T-helper 1 cell treated with Interleukin-12 subunit alpha and Interleukin-12 subunit beta and Interleukin-4 antibody, amounts not matched to agents 30 ng/mL and 1 ng/mL, for 36 hours (primary cell): ENCODE results near the gene PMM1. TPM values are rescaled to one million over a fixed set of nuclear protein-coding genes. Genes with fewer than 3 reads are reported as not detected.
"Not testable (repeated sequence)": the region's sequence is repeated elsewhere in the genome, so short reads cannot be mapped to it uniquely, and the experiment has no call there.

Experiments used
- intact Hi-C: fragments of 100-400 bp; cut with micrococcal nuclease; formaldehyde crosslinking; loops from one replicate; pipeline ENCODE4 v1.15.1; 2024
- total RNA-seq: library from RNA; stranded (reverse); gene quantifications from 2 replicates; pipeline ENCODE4 v1.2.3, GENCODE V29; 2022

PMM1 gene
- total RNA-seq, 1 donor from 2014 or later: 26.7 TPM

DNA sequence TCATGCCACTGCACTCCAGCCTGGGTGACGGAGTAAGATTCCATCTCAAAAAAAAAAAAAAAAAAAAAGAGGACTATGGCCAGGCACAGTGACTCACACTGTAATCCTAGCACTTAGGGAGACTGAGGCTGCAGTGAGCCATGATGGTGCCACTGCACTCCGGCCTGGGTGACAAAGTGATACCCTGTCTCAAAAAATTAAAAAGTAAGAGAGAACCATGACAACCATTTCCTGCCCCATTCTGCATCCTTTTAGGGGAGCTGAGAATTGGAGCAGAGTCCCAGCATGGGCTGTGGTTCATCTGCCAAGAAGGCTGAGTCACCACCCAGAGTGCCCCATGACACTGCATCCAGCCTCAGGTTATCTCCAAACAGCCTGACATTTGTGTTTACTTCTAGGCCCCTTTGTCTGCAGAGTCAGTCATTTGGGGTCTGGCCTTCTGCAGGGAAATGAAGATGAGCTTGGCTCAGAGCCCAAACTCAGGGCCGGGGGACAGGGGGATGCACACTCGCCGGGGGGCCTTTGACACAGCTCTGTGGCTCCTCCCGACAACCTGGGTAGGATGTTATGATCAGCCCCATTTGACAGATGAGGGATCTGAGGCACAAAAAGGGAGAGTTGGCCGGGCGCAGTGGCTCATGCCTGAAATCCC lies 24.1 kb downstream of the PMM1 start:
- intact Hi-C loops: no loop called here

DNA sequence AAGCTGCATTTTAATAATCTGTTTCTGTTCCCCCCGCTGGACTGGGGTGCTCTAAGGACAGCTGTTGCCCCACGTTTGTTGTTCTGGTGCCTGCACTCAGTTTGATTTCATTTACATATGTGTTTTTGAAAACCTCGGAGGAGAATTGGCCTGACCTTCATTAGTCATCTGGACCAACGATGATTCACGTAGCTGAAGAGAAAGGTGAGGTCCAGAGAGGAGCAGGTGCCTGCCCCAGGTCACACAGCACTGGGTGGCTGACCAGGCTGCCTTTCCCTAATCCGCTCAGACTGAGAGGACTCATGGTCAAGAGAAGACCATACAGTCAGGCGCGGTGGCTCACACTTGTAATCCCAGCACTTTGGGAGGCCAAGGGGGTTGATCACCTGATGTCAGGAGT lies 25.1 kb downstream of the PMM1 start:
- intact Hi-C loops: no loop called here

DNA sequence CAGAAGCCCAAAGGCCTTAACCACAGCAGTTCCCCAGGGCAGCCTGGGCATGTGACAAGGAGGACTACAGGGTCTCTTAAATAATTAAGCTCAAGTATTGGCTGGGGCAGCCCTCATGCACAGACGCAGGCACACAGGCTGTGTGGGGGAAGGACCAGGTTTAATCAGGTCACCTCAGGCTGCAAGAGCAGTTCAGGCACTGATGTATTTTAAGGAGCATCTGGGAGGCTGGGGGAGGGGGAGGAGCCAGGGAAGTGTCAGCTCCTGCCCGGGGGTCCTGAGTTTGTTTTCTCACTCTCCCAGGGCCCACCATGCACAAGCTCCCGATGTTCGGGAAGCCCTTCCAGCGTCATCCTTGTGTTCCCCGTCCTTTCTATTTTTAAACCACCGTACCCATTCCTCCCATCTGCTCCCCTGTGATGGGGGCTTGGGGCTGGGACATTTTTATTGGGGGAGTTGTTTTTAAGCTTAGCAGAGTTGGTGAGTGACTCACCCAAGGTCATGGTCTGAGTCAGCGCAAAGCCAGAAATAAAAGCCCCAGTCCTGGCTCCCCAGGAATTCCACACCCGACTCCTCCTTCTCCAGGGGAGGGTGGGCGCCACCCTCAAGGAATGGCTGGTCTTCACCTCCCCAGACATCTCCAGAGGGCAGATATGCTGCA lies 26.5 kb downstream of the PMM1 start:
- intact Hi-C loops: no loop called here

DNA sequence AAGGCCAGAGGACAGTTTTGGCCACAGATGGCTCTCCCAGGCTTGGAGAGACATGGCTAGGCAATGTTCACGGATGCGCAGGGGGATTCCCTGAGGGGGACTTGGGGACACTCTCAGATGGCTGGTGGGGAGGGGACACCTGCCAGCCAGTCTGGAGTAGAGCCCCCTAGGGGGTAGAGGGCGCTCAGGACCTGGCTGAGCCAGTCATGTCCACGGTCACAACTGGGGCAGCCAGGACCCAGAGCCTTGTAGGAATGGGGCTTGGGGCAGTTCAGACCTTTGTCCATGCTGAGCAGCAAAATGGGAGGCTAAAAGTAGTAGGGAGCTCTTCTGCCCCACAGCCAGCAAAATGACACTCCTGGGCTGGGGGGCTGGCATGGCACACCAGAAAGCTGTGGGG lies 27.2 kb downstream of the PMM1 start:
- intact Hi-C loops: no loop called here

DNA sequence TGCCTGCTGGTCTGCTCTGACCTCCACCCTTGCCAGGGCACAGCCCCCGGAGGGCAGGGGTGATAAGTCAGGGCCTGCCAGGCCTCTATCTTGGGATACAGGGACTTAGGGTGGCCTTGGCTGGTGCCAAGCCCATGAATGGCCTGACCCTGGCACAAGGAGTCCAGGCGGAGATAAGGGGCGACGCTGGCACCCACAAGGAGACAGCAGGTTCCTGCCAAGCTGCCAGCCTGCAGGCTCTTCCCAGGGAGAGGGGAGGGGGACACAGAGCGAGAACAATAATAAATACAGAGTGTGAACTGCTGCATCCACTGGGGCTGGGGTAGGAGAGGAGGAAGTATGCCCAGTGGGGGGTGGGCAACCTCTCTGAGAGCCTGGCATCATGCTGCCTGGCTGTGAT lies 27.9 kb downstream of the PMM1 start:
- intact Hi-C loops: no loop called here

DNA sequence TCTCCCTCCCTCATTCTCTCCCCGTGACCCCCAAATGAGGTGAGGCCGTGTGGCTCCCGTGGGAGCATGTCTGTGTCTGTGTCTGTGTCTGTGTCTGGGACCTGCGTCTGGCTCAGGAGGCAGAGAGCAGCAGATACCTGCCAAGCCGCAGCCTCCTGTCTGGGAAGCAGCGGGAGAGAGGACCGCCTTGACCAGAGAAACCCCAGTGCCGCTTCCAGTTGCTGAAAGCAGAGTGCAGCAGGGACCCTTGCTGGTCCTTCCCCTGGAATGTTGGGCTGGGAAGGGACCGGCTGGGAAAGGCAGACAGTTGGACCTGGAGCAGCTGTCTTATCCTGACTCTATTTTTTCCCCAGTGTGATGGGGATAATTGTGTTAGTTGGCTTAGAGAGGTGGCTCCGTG lies 28.3 kb downstream of the PMM1 start:
- intact Hi-C loops: no loop called here

DNA sequence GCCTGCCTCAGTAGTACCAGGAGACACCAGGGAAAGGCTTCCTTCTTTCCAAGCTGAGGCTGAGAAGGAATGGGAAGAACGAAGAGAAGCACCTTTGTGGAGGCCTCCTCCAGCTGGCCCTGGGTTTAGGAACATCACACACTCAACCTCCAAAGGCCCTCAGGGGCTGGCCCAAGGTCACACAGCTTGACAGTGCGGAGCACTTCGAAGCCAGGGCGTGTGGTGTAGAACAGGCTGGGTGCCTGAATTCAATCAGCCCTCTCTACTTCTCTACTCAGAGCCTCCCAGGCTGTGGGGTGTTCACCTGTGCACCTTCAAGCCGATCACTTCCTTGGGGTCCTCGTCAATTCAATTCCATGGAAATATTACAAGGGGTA lies 29.6 kb downstream of the PMM1 start:
- intact Hi-C loops: no loop called here

DNA sequence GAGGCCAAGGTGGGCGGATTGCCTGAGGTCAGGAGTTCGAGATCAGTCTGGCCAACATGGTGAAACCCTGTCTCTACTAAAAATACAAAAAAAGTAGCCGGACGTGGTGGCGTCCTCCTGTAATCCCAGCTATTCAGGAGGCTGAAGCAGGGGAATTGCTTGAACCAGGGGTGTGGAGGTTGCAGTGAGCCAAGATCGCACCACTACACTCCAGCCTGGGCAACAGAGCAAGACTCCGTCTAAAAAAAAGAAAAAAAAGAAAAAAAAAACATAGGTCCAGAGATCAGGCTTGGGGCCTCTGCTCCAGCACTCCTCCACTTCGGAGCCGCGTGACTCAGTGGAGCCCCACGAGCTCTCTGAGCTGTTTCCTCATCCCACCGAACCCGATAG lies 31.4 kb downstream of the PMM1 start:
- intact Hi-C loops: not testable (repeated sequence)

DNA sequence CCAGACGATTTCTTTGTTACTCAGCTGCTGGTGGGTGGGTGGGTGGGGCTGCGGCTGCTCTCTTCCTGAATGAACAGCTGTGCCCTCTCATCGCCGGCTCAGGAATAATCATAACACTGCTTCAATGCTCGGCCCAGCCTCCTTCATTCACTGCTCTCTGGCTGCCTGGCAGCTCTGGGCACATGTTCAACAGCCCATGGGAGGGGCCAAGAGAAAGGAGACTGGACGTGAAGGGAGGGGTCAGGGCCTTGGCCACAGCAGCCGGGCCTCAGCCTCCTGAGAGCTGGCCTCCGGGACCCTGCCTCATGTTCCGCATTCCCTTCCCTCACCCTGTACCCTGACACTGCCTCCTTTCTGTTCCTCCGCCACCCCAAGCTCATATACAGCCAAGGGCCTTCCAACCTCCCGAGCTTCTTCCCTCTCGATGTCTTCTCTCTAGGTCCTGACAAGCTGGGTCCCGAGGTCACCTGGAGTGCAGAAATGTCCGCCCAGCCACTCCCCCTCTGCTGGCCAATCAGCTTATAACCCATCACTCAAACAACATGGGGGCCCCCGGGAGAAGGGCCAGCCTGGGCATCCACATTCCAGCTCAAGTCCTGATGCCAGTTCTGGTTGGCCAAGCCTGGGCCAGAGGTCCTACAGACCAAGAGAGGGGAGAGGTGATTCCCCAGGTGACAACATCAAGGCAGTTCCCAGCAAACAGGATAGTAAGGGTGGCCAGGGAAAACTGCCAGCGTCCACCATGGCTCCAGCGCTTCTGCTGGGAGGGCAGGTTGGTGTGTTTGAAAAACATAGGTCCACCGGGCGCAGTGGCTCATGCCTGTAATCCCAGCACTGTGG lies 32.0 kb downstream of the PMM1 start:
- intact Hi-C loops: no loop called here

DNA sequence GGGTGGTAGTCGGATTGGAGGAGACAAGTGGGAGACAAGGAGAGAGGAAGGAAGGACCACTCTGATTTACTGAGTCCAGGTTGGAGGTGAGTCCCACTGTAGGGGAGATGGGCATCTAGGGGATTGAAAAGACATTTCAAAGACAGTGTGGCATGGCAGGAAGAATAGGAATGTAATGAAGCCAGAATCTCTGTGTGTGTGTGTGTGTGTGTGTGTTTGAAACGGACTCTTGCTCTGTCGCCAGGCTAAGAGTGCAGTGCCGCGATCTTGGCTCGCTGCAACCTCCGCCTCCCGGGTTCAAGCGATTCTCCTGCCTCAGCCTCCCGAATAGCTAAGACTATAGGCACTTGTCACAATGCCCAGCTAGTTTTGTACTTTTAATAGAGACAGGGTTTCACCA lies 33.1 kb downstream of the PMM1 start:
- intact Hi-C loops: no loop called here

DNA sequence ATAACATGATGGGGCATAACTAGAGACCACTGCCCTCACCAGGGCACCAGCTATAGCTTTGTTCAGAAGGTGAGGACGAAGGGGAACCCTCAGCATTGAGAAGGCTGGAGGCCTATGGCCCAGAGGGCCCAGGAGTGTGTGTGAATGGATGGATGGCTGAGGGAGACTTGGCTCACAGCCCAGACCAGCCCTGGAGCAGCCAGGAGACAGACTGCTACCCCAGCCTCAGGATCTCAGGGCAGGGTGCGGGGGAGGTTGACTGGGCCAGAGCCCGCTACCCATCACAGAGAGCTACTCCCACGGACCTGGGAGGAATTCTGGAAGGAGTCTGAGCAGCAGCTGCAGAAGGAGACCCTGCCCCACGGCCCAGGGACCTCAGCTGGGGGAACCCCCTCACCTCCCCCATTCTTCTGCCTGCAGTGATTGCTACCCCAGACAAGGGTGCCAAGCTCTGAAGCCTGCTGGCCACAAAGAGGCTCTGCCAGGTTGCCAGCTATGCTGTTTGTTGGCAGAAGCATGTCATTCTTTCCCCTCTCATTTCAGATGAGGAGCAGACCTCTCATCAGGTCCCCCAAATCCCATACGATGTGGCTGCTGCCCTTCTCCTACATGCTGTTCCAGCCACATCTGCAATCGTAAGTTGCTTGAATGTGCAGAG lies 34.2 kb downstream of the PMM1 start:
- intact Hi-C loops: no loop called here

DNA sequence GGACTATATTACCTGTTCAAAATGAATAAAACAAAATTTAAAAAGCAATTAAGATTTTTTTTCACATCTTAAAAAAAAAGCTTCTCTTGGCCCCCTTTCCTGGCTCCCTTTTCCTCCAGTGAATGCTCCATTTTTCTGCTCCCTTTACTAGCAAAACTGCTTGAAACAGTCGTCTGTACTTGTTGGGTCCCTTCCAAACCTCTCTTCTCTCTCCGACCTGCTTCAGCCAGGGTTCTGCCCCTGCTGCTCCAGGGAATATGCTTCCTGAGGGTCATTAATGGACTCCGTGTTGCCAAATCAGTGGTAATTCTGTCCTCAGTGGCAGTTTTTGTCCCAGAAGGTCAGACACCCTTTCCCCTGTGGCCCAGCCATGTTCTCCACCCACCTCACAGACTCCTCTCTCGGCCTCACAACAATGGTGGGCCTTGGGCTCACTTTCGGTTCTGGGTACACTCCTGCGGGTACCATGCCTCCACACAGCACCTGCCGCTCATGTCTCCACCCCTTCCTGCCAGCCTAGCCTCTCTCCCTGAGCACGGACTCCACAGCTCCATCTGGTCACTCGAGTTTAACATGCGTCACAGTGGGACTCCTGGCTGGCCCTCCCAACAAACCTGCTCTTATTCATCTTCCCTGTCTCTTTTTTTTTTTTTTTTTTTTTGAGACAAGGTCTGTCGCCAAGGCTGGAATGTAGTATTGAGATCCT lies 37.6 kb downstream of the PMM1 start:
- intact Hi-C loops: no loop called here

DNA sequence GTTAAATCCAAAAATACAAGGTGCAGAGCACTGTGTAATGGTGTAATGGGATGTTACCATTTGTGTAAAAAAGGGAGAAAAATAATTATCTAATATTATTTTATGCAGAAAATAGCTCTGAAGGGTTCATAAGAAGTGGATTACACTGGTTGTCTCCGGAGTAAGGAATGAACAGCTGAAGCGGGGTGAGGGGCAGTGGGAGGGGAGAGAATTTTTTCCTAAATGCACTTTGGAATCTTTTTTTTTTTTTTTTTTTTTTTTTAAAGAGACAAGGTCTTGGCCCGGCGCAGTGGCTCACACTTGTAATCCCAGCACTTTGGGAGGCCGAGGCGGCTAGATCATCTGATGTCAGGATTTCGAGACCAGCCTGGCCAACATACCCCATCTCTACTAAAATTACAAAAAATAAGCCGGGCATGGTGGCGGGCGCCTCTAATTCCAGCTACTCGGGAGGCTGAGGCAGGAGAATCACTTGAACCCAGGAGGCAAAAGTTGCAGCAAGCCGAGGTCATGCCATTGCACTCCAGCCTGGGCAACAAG lies 38.6 kb downstream of the PMM1 start:
- intact Hi-C loops: no loop called here

DNA sequence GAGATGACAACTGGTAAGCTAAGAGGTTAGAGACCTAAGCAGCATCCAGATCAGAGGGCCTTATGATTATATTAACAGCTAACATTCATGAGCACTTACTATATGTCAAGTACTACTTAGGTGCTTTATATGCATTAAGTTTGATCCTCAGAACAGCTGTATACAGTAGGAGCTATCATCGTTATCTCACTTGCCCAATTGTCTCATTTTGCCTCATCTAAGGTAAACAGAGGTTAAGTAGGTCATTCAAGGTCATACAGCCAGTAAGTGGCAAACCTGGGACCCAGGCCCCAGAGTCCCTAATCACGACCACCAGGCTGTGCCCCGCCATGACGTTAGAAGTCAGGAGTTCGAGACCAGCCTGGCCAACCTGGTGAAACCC lies 40.8 kb downstream of the PMM1 start:
- intact Hi-C loops: loop anchor here (10.0 kb wide), 1 partner anchor 454 kb away; the partner anchor contains the start of gene EP300

DNA sequence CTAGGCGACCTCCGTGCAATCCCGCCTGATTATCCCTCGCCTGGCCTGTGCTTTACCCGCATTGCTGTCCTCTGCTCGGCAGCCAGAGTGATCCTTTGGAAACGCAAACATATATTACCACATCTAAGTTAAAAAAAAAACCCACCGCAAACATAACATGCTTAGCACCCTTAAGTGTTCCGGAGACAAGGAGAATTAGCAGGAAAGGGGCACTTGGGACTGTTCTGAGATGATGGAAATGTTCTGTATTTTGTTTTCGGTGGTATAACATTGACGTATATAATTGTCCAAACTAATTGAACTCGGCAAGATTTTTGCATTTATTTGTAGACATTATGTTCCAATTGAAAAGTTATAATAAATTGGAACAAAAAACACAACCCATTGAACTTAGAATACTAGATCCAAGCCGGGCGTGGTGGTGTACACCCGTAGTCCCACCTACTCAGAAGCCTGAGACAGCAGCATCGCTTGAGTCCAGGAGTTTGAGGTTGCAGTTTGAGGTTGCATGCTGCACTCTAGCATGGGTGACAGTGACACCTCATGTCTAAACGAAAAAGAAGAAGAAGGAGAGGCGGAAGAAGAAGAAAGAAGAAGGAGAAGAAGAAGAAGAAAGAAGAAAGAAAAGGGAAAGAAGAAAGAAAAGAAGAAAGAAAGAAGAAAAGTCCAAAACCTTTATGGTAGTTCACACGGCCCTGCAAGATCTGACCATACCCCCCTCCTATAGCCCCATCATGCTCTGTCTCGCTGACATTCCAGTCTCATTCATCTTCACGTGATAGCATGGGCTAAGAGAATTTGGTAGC lies 44.8 kb downstream of the PMM1 start:
- intact Hi-C loops: loop anchor here (1.0 to 10.0 kb wide), 13 partner anchors 45 to 450 kb away; partner anchors contain the start of genes CENPM, DESI1, EP300 and PHF5A

DNA sequence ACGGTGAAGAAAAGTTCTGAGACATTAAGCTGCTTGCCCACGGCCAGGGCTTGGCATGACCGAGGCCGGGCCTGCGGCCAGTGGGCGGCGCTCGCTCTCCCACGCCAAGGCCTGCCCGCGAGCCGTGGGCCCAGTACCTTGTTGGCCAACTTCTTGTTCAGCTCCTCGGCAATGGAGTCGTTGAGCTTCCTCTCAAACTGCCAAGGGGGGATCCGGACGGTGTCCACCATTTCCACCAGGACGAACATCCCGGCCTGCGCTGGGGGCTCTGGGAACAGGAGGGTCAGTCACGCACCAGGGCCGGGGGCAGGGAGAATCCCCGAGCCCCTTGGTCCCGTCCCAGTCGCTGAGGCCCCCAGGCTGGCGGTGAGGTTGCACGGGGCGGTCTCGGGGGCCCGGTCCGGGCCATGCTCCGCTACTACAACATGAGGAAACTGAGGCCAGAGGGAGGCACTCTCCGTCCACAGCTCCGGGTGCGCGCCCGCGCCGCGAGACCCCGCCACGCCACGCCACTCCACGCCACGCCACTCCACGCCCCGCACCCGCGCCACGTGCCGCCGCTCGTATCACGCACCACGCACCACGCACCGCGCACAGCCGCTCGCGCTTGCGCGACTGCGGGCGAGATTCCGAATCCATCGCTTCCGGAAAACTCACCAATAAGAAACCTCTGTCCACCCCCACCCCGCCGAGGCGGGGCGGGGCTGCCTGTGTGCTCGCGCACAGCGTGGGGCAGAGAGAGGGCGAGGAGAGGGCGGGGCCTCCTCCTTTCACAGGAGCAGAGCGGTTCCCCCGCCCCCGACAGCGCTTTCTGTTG lies 45.6 kb downstream of the PMM1 start, which contains the start of gene POLR3H:
Gene POLR3H (minus strand): TSS at position 617 of the 817 bp plus-strand sequence. CDS start 369 bp downstream, at position 248.
- intact Hi-C loops: loop anchor here (1.0 to 10.0 kb wide), 13 partner anchors 46 to 449 kb away; partner anchors contain the start of genes CENPM, DESI1, EP300 and PHF5A

DNA sequence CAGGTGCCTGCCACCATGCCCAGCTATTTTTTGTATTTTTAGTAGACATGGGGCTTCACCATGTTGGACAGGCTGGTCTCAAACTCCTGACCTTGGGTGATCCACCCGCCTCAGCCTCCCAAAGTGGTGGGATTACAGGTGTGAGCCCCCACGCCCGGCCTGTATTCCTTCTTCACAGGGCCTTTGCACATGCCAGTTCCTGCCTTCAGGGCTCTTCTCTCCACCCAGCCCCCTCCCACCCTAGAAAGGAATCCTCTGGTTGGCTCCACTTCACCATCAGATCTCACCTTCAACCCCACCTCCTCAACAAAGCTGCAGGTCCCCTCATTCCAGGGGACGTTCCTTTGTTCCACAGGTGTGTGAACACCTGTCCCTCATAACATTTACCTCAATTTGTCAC lies 47.4 kb downstream of the PMM1 start:
- intact Hi-C loops: loop anchor here (10.0 kb wide), 1 partner anchor 447 kb away; the partner anchor contains the start of gene EP300

DNA sequence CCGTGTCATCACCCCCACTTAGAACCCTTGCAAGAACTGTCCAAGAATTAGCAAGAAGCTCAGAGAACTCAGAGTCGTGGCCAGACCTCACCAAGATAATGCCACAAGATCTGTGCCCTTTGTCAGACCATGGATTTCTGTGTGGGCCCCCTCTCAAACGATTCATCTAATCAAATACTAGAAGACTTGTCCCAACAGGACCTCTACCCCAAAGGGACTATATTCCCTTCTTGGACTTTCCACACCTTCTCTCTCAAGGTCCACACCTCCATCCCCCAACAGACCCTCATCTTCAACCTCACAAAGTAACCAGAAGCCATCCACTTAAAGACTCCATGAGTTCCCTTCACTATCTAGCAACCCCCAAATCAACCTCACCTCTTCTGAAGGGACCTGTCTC lies 48.2 kb downstream of the PMM1 start:
- intact Hi-C loops: loop anchor here (10.0 kb wide), 1 partner anchor 447 kb away; the partner anchor contains the start of gene EP300

DNA sequence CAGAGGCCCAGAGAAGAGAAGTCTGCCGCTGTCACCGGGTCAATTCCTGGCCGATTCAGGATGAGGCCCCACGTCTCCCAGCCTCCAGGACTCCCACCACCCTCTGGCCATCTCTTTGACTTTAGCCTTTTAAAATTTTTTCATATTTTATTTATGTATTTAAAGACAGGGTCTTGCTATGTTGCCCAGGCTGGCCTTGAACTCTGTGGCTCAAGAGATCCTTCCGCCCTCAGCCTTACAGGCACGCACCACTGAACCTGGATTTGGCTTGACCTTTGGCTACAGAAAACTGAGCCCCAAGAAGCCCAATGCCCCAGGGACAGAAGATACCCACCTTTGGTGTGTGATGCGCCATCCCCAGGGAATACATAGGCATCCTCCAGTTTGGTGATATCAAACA lies 49.3 kb downstream of the PMM1 start:
- intact Hi-C loops: loop anchor here (10.0 kb wide), 1 partner anchor 446 kb away; the partner anchor contains the start of gene EP300
